ENCODE measurements around the gene SPAG5.

Gene SPAG5, protein sequence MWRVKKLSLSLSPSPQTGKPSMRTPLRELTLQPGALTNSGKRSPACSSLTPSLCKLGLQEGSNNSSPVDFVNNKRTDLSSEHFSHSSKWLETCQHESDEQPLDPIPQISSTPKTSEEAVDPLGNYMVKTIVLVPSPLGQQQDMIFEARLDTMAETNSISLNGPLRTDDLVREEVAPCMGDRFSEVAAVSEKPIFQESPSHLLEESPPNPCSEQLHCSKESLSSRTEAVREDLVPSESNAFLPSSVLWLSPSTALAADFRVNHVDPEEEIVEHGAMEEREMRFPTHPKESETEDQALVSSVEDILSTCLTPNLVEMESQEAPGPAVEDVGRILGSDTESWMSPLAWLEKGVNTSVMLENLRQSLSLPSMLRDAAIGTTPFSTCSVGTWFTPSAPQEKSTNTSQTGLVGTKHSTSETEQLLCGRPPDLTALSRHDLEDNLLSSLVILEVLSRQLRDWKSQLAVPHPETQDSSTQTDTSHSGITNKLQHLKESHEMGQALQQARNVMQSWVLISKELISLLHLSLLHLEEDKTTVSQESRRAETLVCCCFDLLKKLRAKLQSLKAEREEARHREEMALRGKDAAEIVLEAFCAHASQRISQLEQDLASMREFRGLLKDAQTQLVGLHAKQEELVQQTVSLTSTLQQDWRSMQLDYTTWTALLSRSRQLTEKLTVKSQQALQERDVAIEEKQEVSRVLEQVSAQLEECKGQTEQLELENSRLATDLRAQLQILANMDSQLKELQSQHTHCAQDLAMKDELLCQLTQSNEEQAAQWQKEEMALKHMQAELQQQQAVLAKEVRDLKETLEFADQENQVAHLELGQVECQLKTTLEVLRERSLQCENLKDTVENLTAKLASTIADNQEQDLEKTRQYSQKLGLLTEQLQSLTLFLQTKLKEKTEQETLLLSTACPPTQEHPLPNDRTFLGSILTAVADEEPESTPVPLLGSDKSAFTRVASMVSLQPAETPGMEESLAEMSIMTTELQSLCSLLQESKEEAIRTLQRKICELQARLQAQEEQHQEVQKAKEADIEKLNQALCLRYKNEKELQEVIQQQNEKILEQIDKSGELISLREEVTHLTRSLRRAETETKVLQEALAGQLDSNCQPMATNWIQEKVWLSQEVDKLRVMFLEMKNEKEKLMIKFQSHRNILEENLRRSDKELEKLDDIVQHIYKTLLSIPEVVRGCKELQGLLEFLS

DNA sequence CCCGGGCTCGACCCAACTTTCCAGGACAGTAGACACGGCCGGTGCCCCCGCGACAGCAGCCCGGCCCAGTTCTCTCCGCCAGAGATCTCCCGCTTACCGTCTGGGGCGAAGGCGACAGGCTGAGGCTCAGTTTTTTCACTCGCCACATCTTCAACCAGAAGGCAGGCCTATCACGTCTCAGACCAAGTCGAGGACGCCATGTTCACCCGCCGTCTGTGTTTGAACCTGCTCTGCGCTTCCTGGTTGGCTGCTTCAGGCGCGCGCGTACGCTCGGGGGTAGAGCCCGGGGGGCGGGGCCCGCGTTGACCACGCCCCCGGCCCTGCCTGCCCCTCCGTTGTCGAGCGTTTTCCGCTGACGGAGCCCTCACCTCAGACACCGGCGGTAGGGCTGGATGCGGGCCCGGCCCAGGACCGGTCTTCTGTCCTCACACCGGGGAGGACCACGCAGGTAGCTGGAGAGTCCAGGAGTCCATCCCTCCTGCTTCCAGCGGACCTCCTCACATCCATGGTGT, at the start of gene SPAG5:
TSS of gene SPAG5 (minus strand) at position 227 of the 512 bp plus-strand sequence. CDS start at position 148, 79 bp downstream.
- peak; percentile 88 to 90 (median 90) for DNase-seq (ENCODE audit: low read depth in 2 of 3, low spot score in 2 of 3)

DNA sequence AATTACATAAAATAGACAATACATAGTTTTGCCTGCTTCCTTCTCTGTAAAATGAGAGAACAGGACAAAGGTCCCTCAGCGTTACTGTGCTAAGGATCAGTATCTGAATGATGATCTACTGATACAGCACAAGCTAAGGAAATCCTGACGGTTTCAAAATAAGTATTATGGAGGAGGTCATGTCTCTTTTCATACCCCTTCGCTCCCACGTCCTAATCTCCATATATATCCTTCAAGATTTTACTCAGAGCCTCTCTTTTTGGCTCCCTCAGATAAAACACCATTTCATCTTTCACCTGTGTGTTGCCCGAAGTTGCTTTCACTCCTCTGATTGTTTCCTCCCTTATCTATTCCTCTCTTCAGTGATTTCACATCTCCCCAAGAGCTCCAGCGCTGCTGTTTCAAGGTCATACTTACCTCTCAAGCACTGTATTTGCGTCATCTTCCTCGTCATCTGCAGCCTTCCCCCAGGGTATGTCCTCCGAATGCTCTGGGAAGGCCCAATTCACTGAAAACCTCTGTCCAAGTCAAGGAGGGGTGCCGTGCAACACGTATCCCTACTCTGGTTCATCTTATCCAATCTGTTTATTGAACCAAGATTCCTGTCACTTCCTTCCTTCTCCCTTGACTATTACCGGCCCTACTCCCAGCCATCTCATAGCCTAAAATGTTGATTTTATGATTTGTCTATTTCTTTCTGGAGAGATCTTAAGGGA, 47.4 kb upstream of the SPAG5 start:
- DNase-seq (ENCODE audit: low read depth in 2 of 3, low spot score in 2 of 3) = no peak

GRCh38 chr17:28645576-28645939, 46.7 kb upstream of the SPAG5 start:
- no peak for DNase-seq (ENCODE audit: low read depth in 2 of 3, low spot score in 2 of 3)

GRCh38 chr17:28644787-28645575, 46.2 kb upstream of the SPAG5 start, which contains the start of gene BLTP2:
Gene BLTP2 (minus strand): TSS chr17:28645158. CDS start chr17:28645056, 102 bp downstream.
- DNase-seq (ENCODE audit: low read depth in 2 of 3, low spot score in 2 of 3) = peak; percentile 86 to 95 (median 92)

- DNase-seq (ENCODE audit: low read depth in 2 of 3, low spot score in 2 of 3) = peak in 2 of 3 experiments; percentile 11 to 20
These were observed 45.4 kb upstream of the SPAG5 start for GRCh38 chr17:28643983-28644786.

DNA sequence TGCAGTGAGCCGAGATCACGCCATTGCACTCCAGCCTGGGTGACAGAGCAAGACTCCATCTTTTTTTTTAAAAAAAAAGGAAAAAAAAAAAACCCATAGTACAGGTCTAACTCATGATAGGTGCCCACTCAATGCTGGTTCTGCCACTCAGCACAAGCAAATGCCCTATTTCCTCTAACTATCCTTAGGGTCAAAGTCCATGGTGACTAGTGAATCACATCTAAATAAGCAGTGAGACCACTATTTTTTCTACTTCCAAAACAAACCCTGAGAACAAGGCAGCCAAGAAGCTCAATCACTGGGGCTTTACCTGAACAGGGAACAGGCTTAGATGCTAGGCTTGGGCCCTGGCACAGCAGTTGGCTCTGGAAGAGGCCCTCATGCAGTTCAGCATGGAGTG, 42.8 kb upstream of the SPAG5 start:
- no peak for DNase-seq (ENCODE audit: low read depth in 2 of 3, low spot score in 2 of 3)

- DNase-seq (ENCODE audit: low read depth in 2 of 3, low spot score in 2 of 3) = no peak
These were observed 36.7 kb upstream of the SPAG5 start for GRCh38 chr17:28635506-28635905.

- no peak for DNase-seq (ENCODE audit: low read depth in 2 of 3, low spot score in 2 of 3)
These were observed 35.5 kb upstream of the SPAG5 start for GRCh38 chr17:28634206-28634865.

- DNase-seq (ENCODE audit: low read depth in 2 of 3, low spot score in 2 of 3) = no peak
These were observed 28.0 kb upstream of the SPAG5 start for GRCh38 chr17:28626818-28627217.

GRCh38 chr17:28624148-28624547, 25.3 kb upstream of the SPAG5 start:
- DNase-seq (ENCODE audit: low read depth in 2 of 3, low spot score in 2 of 3) = no peak

GRCh38 chr17:28623696-28624095, 24.9 kb upstream of the SPAG5 start:
- DNase-seq (ENCODE audit: low read depth in 2 of 3, low spot score in 2 of 3) = no peak

GRCh38 chr17:28622186-28622585, 23.4 kb upstream of the SPAG5 start:
- no peak for DNase-seq (ENCODE audit: low read depth in 2 of 3, low spot score in 2 of 3)

DNA sequence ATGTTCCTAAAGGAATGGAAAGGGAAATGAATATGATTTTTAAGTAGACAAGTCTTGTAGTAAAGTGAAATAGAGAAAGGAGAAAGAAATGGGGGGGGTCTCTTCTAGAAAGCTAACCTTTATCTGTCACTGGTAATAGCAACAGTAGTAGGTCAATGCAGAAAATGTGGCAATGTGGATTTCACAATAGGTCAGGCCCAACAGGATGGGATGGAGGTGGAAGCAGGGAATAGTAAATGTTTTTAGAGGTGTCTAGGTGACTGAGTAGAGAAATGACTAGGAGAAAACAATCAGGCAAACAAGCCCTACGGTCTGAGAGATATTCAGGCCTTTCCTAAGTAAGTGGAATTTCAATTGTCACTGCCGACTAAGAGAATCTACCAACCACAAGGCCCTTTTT, 21.2 kb upstream of the SPAG5 start:
- DNase-seq (ENCODE audit: low read depth in 2 of 3, low spot score in 2 of 3) = no peak

- no peak for DNase-seq (ENCODE audit: low read depth in 2 of 3, low spot score in 2 of 3)
These were observed 19.6 kb upstream of the SPAG5 start for GRCh38 chr17:28618464-28618863.

DNA sequence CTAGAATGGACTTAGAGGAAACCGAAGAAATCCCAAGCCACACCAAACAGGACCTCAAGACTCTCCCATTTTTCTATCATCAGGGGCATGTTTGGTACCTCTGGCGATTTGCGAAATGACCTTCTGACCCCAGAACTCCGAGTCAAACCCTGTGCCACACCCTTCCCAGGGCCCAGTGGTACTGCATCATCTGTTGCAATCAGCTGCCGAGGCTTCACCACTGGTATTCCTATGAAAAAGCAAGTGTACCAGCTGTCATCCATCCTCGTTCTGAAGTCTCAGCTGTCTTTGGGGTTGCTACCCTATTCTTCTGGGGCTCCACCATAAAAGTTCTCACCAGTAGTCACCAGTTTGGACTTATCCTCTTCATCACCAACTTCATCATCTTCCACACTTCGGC, 17.5 kb upstream of the SPAG5 start:
- no peak for DNase-seq (ENCODE audit: low read depth in 2 of 3, low spot score in 2 of 3)

DNA sequence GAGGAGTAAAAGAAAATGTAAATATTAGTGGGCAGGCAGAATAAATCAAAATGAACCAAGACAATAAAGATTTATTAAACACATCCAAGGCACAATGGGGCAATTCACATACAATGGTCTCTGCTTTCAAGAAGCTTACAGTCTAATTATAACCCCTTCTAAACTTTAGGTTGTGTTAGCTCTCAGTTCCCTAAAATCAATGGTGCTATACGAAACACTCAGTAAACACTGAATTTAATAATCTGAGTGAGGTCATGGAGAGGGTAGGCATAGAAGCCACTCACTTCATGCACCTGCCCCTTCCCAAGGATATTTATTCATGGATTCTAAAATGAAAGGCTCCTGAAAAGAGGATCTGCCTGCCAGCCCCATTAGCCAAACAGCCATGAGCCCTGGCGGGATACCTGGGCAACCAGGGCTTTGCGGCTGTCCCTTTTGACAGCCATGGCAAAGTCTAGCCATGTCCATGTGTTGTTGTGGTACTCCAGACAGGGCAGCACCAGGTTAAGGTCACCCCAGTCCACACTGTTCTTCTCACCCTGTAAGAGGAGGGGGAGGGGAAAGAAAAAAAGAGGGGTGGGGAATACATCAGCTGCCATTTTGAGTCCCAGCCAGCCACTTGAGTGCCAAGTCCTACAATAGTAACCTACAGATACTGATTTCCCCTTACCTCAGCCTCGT, 16.6 kb upstream of the SPAG5 start:
- no peak for DNase-seq (ENCODE audit: low read depth in 2 of 3, low spot score in 2 of 3)

DNA sequence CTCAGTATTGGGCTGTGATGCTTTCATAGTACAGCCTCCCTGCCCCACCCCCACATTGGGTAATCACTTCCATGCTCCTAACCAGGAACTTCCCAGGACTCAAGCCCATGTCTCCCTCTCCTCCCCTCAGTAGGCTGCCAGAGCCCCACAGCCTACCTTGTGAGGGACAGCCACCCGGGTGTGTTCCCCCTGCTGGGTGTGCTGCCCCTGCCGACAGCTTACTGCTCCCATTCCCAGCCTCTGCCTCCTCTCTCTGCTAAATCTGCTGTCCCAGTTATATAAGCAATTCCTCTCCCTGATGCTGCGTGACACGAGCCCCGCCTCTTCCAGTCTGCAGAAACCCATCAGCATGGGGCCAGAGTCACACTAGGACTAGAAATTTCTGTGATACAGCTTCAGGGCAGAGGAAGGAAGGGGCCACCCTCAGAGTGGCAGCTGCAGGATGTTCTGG, 15.1 kb upstream of the SPAG5 start, which contains the start of gene RSKR:
TSS of gene RSKR (minus strand) at position 255 of the 451 bp plus-strand sequence. CDS start at position 231, 24 bp downstream.
- no peak for DNase-seq (ENCODE audit: low read depth in 2 of 3, low spot score in 2 of 3)
